DND-41 (cell line): ENCODE results near the gene TNIK.

Experiments used
- ATAC-seq: fragments of 200-7000 bp; cut with Tn5 transposase; 3 replicates; pipeline ENCODE4 v1.9.1; 2021; ENCODE audit warnings: low read depth; ENCODE audit not compliant: insufficient read depth
- DNase-seq: peaks from one replicate; pipeline ENCODE4 v3.0.0-alpha.2; 2020
- H2AFZ ChIP-seq: 2 replicates; pipeline ENCODE4 v1.6.0; 2012; ENCODE audit warnings: low read depth, low read length
- H3K27ac ChIP-seq: 2 replicates; pipeline ENCODE4 v1.5.1; 2012; ENCODE audit warnings: low read length, inconsistent platforms
- H3K27me3 ChIP-seq: fragments of 200-600 bp; sonication (generic); 2 replicates; pipeline ENCODE4 v1.6.0; 2012; ENCODE audit warnings: low read length, mild to moderate bottlenecking, inconsistent platforms; ENCODE audit not compliant: insufficient read depth, poor library complexity
- H3K36me3 ChIP-seq: 2 replicates; pipeline ENCODE4 v1.5.1; 2012; ENCODE audit warnings: low read length, inconsistent platforms; ENCODE audit not compliant: insufficient read depth
- H3K4me1 ChIP-seq: 2 replicates; pipeline ENCODE4 v1.5.1; 2012; ENCODE audit warnings: mild to moderate bottlenecking, low read length; ENCODE audit not compliant: insufficient read depth
- H3K4me2 ChIP-seq: 2 replicates; pipeline ENCODE4 v1.6.0; 2012; ENCODE audit warnings: mild to moderate bottlenecking, moderate library complexity, low read length, inconsistent platforms; ENCODE audit not compliant: insufficient read depth
- H3K4me3 ChIP-seq, 2 experiments: fragments of 200-600 bp in 1 of 2; shearing (Covaris generic) in 1 of 2; 2 replicates each; pipeline ENCODE4 v1.5.1; 2012 to 2016; ENCODE audit warnings: inconsistent platforms in 2 of 2, low read length in 2 of 2, mild to moderate bottlenecking in 2 of 2, low read depth in 1 of 2, moderate library complexity in 1 of 2
- H3K79me2 ChIP-seq: 2 replicates; pipeline ENCODE4 v1.6.0; 2012; ENCODE audit warnings: low read length, inconsistent platforms; ENCODE audit not compliant: insufficient read depth
- H3K9ac ChIP-seq: 2 replicates; pipeline ENCODE4 v1.6.0; 2012; ENCODE audit warnings: low read depth, mild to moderate bottlenecking, inconsistent platforms, low read length, moderate library complexity
- H3K9me3 ChIP-seq: 2 replicates; pipeline ENCODE4 v1.5.1; 2012; ENCODE audit warnings: low read length, moderate library complexity, mild to moderate bottlenecking, inconsistent platforms; ENCODE audit not compliant: insufficient read depth, severe bottlenecking
- H4K20me1 ChIP-seq: 2 replicates; pipeline ENCODE4 v1.6.0; 2012; ENCODE audit warnings: low read length; ENCODE audit not compliant: insufficient read depth
- CTCF ChIP-seq: IDR thresholded peaks from 2 replicates; pipeline ENCODE4 v1.5.1; 2012; ENCODE audit warnings: borderline replicate concordance, low read length, moderate library complexity, mild to moderate bottlenecking; ENCODE audit not compliant: poor library complexity, severe bottlenecking; ENCODE audit errors: extremely low read depth
- EZH2 ChIP-seq: IDR thresholded peaks from 3 replicates; pipeline ENCODE4 v1.6.1; 2012; ENCODE audit warnings: borderline replicate concordance, low read depth, mild to moderate bottlenecking, moderate library complexity, low read length, inconsistent platforms; ENCODE audit not compliant: severe bottlenecking

Gene TNIK

GRCh38 chr3:171437115-171437756 lies 23.0 kb downstream of the TNIK start:
- Histone ChIP-seq H3K4me2 (no peak overlapping the region), H3K79me2 (no peaks in the 10 kb centered on the region), H4K20me1 (no peaks in the 10 kb centered on the region), H3K4me1 (no peaks in the 10 kb centered on the region), H3K4me3 (no peak overlapping the region), H3K9ac (no peak overlapping the region), H3K9me3 (no peaks in the 10 kb centered on the region), H3K36me3 (no peaks in the 10 kb centered on the region), H2AFZ (no peak overlapping the region), H3K27me3 (peaks cover 5% of the 10 kb centered on the region), H3K27ac (no peak overlapping the region)
- TF ChIP-seq CTCF (no peak), EZH2 (no peak)
- no peak for DNase-seq
- no peak for ATAC-seq

GRCh38 chr3:171436380-171436779 lies 23.8 kb downstream of the TNIK start:
- H3K4me2 ChIP-seq = no peak overlapping the region
- no peak for TF ChIP-seq EZH2
- TF ChIP-seq CTCF = no peak
- H3K4me1 ChIP-seq = no peaks in the 10 kb centered on the region
- no peaks in the 10 kb centered on the region for H3K79me2 ChIP-seq
- no peak overlapping the region for H3K9ac ChIP-seq
- H3K4me3 ChIP-seq = no peak overlapping the region
- H3K9me3 ChIP-seq = no peaks in the 10 kb centered on the region
- no peaks in the 10 kb centered on the region for H3K36me3 ChIP-seq
- ATAC-seq (no peak), DNase-seq (no peak)
- H3K27me3 ChIP-seq = peaks cover 4% of the 10 kb centered on the region
- H3K27ac ChIP-seq = no peak overlapping the region
- H4K20me1 ChIP-seq = no peaks in the 10 kb centered on the region
- H2AFZ ChIP-seq = no peak overlapping the region

GRCh38 chr3:171435757-171436156 lies 24.4 kb downstream of the TNIK start:
- Histone ChIP-seq H2AFZ (no peak overlapping the region), H3K4me3 (no peak overlapping the region), H3K27me3 (no peaks in the 10 kb centered on the region), H4K20me1 (no peaks in the 10 kb centered on the region), H3K79me2 (no peaks in the 10 kb centered on the region), H3K4me1 (no peaks in the 10 kb centered on the region), H3K9me3 (no peaks in the 10 kb centered on the region), H3K36me3 (no peaks in the 10 kb centered on the region), H3K27ac (no peak overlapping the region), H3K4me2 (no peak overlapping the region), H3K9ac (no peak overlapping the region)
- DNase-seq (no peak), ATAC-seq (no peak)
- TF ChIP-seq CTCF = no peak
- TF ChIP-seq EZH2 = no peak
